ENCODE measurements around the gene PPHLN1. TPM values are rescaled to one million over a fixed set of nuclear protein-coding genes. Genes with fewer than 3 reads are reported as not detected.
A peak's percentile ranks its signal among the peaks of the same experiment; 100 is the strongest.

The PPHLN1 gene
- total RNA-seq, 1 experiment from 2014 or later: 87.6 TPM

GRCh38 chr12:42483521-42483790 lies 157.5 kb downstream of the PPHLN1 start:
- no peaks in the 10 kb centered on the region for H3K9me3 ChIP-seq
- H3K4me1 ChIP-seq: peaks cover 6% of the 10 kb centered on the region; the same call in 1 of the 2 replicates
- TF ChIP-seq CTCF (IDR thresholded peaks at IDR 0.05; ENCODE audit: insufficient read depth in 1 of 2, low read depth in 1 of 2, low read length in 1 of 2, severe bottlenecking in 1 of 2, unreplicated experiment in 1 of 2): no peak
- H3K36me3 Mint-ChIP-seq (ENCODE audit: insufficient read depth, unreplicated experiment): peaks cover 9% of the 10 kb centered on the region
- H3K4me3 Mint-ChIP-seq (ENCODE audit: unreplicated experiment): peak overlapping the region; percentile 92
- intact Hi-C loops (cut with micrococcal nuclease; ENCODE audit: unreplicated experiment): loop anchor here (1.0 to 5.0 kb wide), 7 partner anchors 82 to 854 kb away; partner anchors contain the start of gene PRICKLE1
- no peak for DNase-seq
- H3K4me3 ChIP-seq (ENCODE audit: low read depth, low read length): peak overlapping the region; percentile 54
- BruUV-seq (replicated peaks): no TSS peak
- H3K4me1 Mint-ChIP-seq (ENCODE audit: low read depth, unreplicated experiment): no peaks in the 10 kb centered on the region
- ChIA-PET CTCF (interaction anchor here (0.6 to 3.4 kb wide), 17 partner anchors 8 to 855 kb away, joined by 3 to 58 read pairs (median 3); no protein-coding TSS in a partner anchor), POLR2A (interaction anchor here (0.6 kb wide), 2 partner anchors 61 to 88 kb away, joined by 3 read pairs; no protein-coding TSS in a partner anchor)
- no peaks in the 10 kb centered on the region for H3K27me3 Mint-ChIP-seq (ENCODE audit: insufficient read depth, unreplicated experiment)
- no peaks in the 10 kb centered on the region for H3K36me3 ChIP-seq (ENCODE audit: control insufficient read depth, insufficient read depth, low read length)
- no peaks in the 10 kb centered on the region for H3K27me3 ChIP-seq (replicated peaks; ENCODE audit: control insufficient read depth, insufficient read depth, low read length)
- peak overlapping the region; percentile 89 for H3K27ac Mint-ChIP-seq (ENCODE audit: unreplicated experiment)
- H3K9me3 Mint-ChIP-seq (ENCODE audit: unreplicated experiment): no peaks in the 10 kb centered on the region

DNA sequence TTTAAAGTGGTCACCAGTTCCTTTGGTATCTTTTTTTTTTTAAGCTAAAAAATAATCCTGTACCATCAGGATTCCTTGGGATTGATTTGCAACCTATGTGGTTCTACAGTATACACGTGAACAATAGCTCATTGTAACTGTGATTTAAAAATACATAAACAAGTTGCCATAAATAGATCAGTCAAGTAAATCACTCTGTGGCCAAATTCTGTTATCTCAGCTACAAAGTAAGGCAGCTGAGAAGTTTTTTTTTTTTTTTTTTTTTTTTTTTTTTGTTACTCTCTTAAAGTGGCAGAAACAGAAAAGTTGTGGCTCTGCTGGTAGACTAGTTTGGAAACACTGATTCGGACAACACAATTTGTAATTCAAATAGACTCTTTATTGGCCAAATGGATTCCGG lies 159.0 kb downstream of the PPHLN1 start:
- Histone ChIP-seq H3K36me3 (ENCODE audit: control insufficient read depth, insufficient read depth, low read length) (no peaks in the 10 kb centered on the region), H3K27me3 (replicated peaks; ENCODE audit: control insufficient read depth, insufficient read depth, low read length) (no peaks in the 10 kb centered on the region), H3K4me3 (ENCODE audit: low read depth, low read length) (no peak overlapping the region), H3K4me1 (peaks cover 6% of the 10 kb centered on the region; the same call in 1 of the 2 replicates), H3K9me3 (no peaks in the 10 kb centered on the region)
- CTCF ChIA-PET: interaction anchor here (0.6 to 3.4 kb wide), 2 partner anchors 10 to 85 kb away, joined by 4 to 58 read pairs; no protein-coding TSS in a partner anchor
- no peaks in the 10 kb centered on the region for H3K27me3 Mint-ChIP-seq (ENCODE audit: insufficient read depth, unreplicated experiment)
- POLR2A ChIA-PET: interaction anchor here (0.5 to 0.6 kb wide), 2 partner anchors 25 to 32 kb away, joined by 5 to 6 read pairs; no protein-coding TSS in a partner anchor
- H3K9me3 Mint-ChIP-seq (ENCODE audit: unreplicated experiment): no peaks in the 10 kb centered on the region
- TF ChIP-seq CTCF (IDR thresholded peaks at IDR 0.05; ENCODE audit: insufficient read depth in 1 of 2, low read depth in 1 of 2, low read length in 1 of 2, severe bottlenecking in 1 of 2, unreplicated experiment in 1 of 2): no peak
- DNase-seq: no peak
- H3K36me3 Mint-ChIP-seq (ENCODE audit: insufficient read depth, unreplicated experiment): peaks cover 9% of the 10 kb centered on the region
- H3K27ac Mint-ChIP-seq (ENCODE audit: unreplicated experiment): no peak overlapping the region
- no peak overlapping the region for H3K4me3 Mint-ChIP-seq (ENCODE audit: unreplicated experiment)
- BruUV-seq (replicated peaks): no TSS peak
- intact Hi-C loops (cut with micrococcal nuclease; ENCODE audit: unreplicated experiment): loop anchor here (5.0 kb wide), 2 partner anchors 102 to 437 kb away; partner anchors contain the start of gene PRICKLE1
- no peaks in the 10 kb centered on the region for H3K4me1 Mint-ChIP-seq (ENCODE audit: low read depth, unreplicated experiment)

DNA sequence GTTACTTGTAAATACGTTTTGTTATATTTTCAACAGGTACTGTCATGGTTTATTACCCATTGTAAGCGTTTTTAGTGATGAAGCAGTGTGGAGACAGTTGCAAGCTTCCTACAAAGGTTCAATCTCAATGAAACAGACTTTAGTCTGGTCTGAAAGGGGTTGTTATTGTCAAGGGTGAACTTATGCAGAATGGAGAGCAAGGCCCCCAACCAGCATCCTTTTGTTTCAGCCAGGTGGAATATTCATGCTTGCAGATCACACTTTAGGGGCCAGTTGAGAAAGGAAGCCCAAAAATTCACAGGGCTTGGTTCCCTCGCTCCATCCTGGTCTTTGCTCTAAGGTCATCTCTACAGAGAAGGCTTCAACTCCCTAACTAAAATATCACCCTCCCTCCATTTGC lies 159.9 kb downstream of the PPHLN1 start:
- H3K27me3 Mint-ChIP-seq (ENCODE audit: insufficient read depth, unreplicated experiment): no peaks in the 10 kb centered on the region
- intact Hi-C loops (cut with micrococcal nuclease; ENCODE audit: unreplicated experiment): no loop called here
- Histone ChIP-seq H3K4me3 (ENCODE audit: low read depth, low read length) (no peak overlapping the region), H3K36me3 (ENCODE audit: control insufficient read depth, insufficient read depth, low read length) (no peaks in the 10 kb centered on the region), H3K9me3 (no peaks in the 10 kb centered on the region), H3K4me1 (peaks cover 6% of the 10 kb centered on the region; the same call in 1 of the 2 replicates), H3K27me3 (replicated peaks; ENCODE audit: control insufficient read depth, insufficient read depth, low read length) (no peaks in the 10 kb centered on the region)
- H3K9me3 Mint-ChIP-seq (ENCODE audit: unreplicated experiment): no peaks in the 10 kb centered on the region
- no peak for DNase-seq
- H3K27ac Mint-ChIP-seq (ENCODE audit: unreplicated experiment): no peak overlapping the region
- H3K36me3 Mint-ChIP-seq (ENCODE audit: insufficient read depth, unreplicated experiment): peaks cover 9% of the 10 kb centered on the region
- CTCF ChIA-PET: no interaction called here
- no TSS peak for BruUV-seq (replicated peaks)
- H3K4me3 Mint-ChIP-seq (ENCODE audit: unreplicated experiment): no peak overlapping the region
- TF ChIP-seq CTCF (IDR thresholded peaks at IDR 0.05; ENCODE audit: insufficient read depth in 1 of 2, low read depth in 1 of 2, low read length in 1 of 2, severe bottlenecking in 1 of 2, unreplicated experiment in 1 of 2): no peak
- H3K4me1 Mint-ChIP-seq (ENCODE audit: low read depth, unreplicated experiment): no peaks in the 10 kb centered on the region
- POLR2A ChIA-PET: no interaction called here
